HG02970 (cell line): ENCODE data around the gene CMAS.
"Not testable (repeated sequence)": the region's sequence is repeated elsewhere in the genome, so short reads cannot be mapped to it uniquely, and the experiment has no call there.

Experiments
- ATAC-seq: cut with Tn5 transposase; IDR thresholded peaks from one replicate; pipeline ENCODE4 v1.9.1; 2021; ENCODE audit warnings: mild to moderate bottlenecking, moderate library complexity, moderate number of reproducible peaks; ENCODE audit not compliant: unreplicated experiment, low FRiP score

CMAS gene

GRCh38 chr12:22046090-22046967, at the start of gene CMAS:
Gene CMAS, plus strand, starts transcription at chr12:22046218. Its CDS starts 86 bp downstream, at chr12:22046304.
- peak; percentile 86 for ATAC-seq

- no peak for ATAC-seq
These were observed 47.7 kb upstream of the CMAS start for GRCh38 chr12:21998295-21998694.

GRCh38 chr12:21998782-21999181, 47.2 kb upstream of the CMAS start:
- ATAC-seq: no peak

GRCh38 chr12:22002430-22002829, 43.6 kb upstream of the CMAS start:
- no peak for ATAC-seq

DNA sequence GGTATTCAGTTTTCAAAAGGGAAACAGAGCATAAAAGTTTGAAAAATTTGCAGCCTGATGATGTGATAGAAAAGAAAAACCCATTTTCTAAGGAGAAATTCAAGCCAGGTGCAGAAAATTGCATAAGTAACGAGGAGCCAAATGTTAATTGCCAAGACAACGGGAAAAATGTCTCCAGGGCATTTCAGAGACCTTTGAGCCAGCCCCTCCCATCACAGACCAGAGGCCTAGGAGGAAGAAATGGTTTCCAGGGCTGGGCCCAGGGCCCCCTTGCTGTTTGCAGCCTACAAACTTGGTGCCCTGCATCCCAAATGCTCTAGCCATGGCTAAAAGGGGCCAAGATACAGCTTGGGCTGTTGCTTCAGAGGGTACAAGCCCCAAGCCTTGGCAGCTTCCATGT, 38.2 kb upstream of the CMAS start:
- ATAC-seq: not testable (repeated sequence)

DNA sequence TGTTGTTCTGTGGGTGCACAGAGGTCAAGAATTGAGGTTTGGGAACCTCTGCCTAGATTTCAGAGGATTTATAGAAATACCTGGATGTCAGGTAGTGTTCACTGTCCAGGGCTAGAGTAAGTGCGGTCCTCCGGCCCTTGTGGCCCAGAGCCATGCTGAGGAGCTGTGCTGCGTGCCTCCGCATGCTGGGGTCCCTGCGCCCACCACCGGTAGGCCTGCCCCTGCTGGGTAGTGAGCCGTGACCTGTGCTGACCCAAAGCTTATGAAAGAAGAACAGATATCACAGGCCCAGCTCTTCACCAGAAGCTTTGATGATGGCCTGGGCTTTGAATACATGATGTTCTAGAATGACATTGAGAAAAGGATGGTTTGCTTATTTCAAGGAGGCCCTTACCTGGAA, 37.8 kb upstream of the CMAS start:
- no peak for ATAC-seq

DNA sequence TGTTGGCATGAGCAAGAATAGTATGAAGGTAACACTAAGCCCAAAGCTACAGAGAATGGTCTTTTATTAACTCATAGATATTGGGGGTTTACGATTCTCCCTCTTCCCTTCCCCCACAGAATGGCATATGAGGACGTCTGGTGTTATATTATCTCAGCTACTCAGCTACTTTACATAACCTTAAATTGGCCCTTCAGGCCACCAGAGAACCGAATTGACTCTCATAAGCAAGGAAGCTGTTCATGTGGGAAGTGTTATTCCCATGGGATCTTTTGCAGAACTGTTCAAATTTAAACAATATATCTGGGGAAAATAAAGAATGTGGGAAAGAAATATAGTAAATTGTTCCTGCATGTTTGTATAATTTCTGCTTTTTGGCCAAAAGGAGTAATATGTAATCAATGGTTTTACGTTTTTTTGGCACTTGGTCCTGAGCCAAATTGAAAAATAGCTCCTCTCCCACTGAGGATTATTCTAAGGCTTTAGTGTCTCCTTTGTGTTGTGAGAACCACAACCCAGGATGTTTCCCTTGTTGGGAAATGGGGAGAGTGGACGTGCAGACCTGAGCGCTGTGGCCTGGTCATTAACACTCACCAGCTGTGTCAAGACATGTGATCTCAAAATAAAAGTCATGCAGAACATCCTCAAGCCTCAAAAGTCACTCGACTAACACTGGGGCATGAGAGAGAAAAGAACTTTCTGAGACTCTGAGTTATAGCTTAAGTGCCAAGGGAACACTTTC, 31.8 kb upstream of the CMAS start:
- ATAC-seq: no peak

DNA sequence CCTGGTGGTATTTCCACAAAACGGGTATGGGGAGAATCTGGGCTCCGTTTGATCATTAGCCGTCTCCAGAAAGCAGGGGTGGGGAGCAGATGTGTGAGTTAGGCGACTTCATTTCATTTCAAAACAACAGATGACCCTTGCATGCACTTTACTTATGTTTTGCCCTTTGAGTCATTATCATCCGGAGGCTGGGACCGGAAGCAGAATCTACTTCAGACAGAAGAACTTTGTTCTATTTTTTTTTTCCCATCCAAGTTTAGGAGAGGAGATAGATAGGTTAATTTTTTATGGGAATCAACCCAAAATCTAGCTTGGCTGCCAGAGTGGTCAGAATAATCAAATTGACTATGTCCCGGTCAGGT, 31.3 kb upstream of the CMAS start:
- no peak for ATAC-seq

DNA sequence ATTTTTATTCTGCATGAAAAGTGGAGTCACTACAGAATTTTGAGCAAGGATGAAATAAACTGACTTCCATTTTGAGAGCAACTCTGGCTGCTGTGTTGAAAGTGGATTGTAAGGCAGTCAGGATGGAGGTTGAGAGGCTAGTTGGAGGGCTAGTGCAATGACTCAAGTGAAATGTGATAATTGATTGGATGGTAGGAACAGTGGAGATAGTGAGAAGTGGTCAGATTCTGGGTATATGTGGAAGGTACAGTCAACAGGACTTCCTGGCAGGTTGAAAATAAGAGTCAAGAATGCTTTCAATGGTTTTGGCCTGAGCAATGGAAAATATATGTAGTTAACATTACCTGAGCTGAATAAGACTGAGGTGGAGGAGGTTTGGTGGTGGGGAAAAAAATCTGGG, 29.0 kb upstream of the CMAS start:
- ATAC-seq: no peak

DNA sequence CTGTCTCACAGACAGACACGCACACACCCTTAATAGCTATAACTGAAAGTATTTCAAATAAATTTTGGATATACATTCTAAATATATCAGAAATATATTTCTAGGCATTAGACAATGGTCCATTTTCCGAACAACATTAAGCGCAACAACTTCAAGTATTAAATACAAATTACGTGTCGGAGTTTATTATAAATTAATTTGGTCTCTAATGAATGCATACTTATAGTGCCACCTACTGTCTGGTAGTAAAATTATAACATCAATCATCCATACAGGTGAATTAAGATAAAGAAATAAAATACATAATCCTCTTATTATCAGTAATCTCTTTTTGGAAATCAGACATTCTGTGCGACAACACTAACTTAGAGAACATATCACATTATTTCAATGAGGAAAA, 27.2 kb upstream of the CMAS start:
- ATAC-seq: no peak

DNA sequence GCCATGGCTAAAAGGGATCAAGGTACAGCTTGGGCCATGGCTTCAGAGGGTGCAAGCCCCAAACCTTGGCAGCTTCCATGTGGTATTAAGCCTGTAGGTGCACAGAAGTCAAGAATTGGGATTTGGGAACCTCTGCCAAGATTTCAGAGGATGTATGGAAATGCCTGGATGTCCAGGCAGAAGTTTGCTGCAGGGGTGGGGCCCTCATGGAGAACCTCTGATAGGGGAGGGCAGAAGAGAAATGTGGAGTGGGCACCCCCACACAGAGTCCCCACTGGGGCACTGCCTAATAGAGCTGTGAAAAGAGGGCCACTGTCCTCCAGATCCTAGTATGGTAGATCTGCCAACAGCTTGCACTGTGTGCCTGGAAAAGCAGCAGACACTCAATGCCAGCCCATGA, 22.5 kb upstream of the CMAS start:
- ATAC-seq: not testable (repeated sequence)

DNA sequence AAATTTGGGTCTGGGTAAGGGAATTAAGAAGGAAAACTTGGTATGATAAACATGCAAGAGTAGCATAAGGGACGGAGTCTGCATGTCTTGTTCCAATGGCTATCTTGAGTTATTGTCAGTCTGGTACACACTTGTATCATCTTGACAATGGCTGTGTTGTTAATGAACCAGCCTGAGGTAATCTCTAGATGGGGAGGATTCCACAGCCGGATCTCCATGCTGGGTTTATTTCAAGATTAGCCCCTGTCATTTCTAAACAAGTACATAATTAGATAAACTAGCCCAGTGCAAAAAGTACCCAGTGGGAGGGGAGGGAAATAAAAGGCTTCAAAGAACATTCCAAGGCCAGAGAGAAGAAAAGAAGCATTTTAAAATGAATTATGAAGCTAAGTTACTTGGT, 16.5 kb upstream of the CMAS start:
- ATAC-seq: no peak

DNA sequence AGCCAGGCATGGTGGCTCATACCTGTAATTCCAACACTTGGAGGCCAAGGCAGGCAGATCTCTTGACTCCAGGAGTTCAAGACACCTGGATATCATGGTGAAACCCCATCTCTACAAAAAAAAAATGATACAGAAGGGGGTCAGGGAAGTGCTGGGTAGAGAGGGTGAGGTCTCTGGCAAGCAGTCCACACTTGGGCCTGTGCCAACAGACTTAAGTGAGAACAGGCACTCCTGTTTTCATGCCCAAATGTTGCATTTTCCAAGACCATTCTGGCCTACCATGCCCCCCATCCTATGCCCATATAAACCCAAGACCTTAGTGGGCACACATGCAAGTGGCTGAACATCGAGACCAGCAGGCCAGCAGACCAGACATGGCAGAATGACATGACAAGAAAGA, 16.0 kb upstream of the CMAS start:
- no peak for ATAC-seq

DNA sequence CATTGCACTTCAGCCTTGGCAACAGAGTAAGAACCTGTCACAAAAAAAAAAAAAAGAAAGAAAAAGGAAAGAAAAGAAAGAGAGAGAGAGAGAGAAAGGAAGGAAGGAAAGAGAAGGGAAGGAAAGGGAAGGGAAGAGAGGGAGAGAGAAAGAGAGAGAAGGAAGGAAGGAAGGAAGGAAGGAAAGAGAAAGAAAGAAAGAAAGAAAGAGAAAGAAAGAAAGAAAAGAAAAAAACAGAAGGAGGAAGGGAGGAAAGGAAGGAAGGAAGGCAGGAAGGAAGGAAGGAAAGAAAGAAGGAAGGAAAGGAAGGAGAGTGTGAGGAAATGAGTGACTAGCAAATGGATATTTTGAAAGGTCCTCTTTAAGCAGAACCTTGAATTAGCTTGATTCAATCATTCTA, 13.3 kb upstream of the CMAS start:
- ATAC-seq: no peak

- no peak for ATAC-seq
These were observed 11.1 kb upstream of the CMAS start for GRCh38 chr12:22034709-22035506.

DNA sequence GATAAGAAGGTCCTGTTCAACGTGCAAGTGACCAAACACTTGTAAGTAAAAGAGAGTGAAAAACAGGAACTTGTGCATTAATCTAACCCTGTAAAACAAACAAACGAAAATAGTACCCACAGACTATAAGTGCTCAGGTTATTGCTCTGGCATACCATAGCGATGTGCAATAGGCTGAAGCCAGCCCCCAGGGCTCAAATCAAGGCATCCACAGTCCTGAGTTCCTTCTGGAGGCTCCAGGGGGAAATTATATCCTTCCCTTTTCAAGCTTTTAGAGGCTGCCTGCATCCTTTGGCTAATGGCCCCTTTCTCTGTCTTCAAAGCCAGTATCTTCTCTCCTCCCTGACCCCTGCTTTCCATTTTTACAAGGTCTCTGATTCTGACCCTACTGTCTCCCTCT, 8.1 kb upstream of the CMAS start:
- ATAC-seq: no peak

DNA sequence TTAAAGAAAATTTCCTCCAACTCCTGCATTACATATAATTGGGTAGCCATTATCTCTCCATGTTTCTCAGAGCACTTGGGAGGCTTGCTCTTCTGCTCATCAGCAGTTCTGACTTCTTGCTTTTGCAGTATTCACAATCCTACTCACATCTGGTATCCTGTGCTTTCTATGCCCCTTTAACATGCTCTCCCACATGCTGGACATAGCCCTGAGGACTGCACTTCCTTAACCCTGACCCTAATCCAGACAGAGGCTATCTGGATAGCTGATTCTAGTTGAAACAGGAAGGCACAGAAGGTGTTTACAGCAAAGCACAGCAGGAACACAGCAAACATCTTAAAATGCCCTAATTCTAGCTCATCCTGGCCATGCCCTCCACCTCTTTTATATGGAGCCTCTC, 7.3 kb upstream of the CMAS start:
- ATAC-seq: no peak

- no peak for ATAC-seq
These were observed 6.7 kb upstream of the CMAS start for GRCh38 chr12:22039361-22039760.

DNA sequence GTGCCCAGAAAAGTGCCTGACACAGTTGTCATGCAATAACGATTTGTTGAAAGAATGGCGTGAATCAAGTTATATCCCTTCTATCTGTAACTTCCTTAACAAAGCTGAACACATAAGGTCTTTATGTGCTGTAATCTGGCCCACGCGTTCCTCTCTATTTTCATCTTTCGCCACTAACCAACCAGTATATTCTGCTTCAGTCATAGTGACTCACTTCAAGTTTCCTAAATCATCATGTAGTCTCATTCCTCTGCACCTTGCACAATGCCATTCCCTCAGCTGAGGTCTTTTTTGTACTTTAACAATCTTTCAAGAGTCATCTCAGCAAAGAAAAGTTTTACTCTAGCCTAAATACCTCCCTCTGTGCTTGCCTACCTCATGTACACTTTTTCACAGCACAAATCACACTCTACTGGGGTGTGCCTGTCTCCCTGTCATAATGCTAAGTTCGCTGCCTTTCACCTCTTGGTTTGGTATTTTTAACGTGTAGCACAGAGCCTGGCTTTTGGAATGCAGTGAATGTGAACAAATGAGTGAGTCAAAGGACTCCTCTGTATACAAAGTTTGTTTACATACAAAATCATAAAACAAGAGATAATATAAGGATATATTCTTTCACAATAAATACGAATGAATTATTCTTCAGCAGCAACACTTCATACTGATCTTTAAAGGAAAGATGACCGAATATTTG, 2.9 kb upstream of the CMAS start:
- ATAC-seq: no peak

DNA sequence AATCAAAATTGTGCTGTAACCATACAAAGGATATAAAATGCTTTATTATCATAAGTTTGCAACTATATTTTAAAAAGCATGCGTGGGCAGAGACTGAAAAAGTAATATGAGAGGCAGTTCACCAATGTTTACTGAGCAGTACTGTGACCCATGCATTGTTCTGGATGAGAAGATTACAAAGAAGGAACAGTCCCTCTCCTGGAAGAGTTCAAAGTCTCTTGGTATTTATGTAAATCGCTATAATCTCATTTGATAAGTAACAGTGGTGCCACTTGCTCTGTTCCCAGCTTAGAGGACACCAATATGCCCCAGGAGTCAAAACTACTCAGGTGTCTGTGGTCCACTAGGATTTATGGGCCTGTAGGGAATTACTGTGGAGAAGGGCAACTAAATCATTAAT, 2.1 kb upstream of the CMAS start:
- no peak for ATAC-seq

GRCh38 chr12:22044391-22044790, 1.6 kb upstream of the CMAS start:
- no peak for ATAC-seq
